CD4-positive, alpha-beta T cell (primary cell): ENCODE data around the gene PGM5. TPM values are rescaled to one million over a fixed set of nuclear protein-coding genes. Genes with fewer than 3 reads are reported as not detected.

Experiments used
- ATAC-seq: fragments of 200-7000 bp; cut with Tn5 transposase; one replicate; pipeline ENCODE4 v1.10.0; 2022; ENCODE audit warnings: mild to moderate bottlenecking; ENCODE audit not compliant: poor library complexity
- CTCF ChIA-PET: fragments of 350-600 bp; sonication (Branson Sonifier 250); formaldehyde crosslinking; loops from one replicate; lab custom pipeline; 2021; ENCODE audit warnings: antibody characterized with exemption, inconsistent platforms; lab: Charles Lee
- POLR2A ChIA-PET: fragments of 350-600 bp; sonication (Branson Sonifier 250); formaldehyde crosslinking; loops from one replicate; lab custom pipeline; 2021; ENCODE audit warnings: antibody characterized with exemption, inconsistent platforms; lab: Charles Lee
- DNase-seq, 14 experiments: peaks; one replicate each; pipeline ENCODE4 v3.0.0-alpha.2; 2013 to 2020; ENCODE audit warnings: mixed read lengths in 2 of 14
- H3K27ac ChIP-seq, 2 donors: one replicate each; pipeline versions ENCODE4 v1.5.1 to v1.7.0; 2013; ENCODE audit warnings: low read length in 2 of 2, low read depth in 1 of 2, mild to moderate bottlenecking in 1 of 2
- H3K27me3 ChIP-seq, 2 experiments: 1 replicate in 1 of 2; 2 replicates in 1 of 2; pipeline versions ENCODE4 v1.6.1 to v1.7.0; 2013; ENCODE audit warnings: low read length in 2 of 2, control low read depth in 1 of 2, mild to moderate bottlenecking in 1 of 2, moderate library complexity in 1 of 2; ENCODE audit not compliant: insufficient read depth in 2 of 2, control insufficient read depth in 1 of 2
- H3K36me3 ChIP-seq: one replicate; pipeline ENCODE4 v1.6.1; 2013; ENCODE audit warnings: low read length, control low read depth; ENCODE audit not compliant: insufficient read depth
- H3K4me1 ChIP-seq: one replicate; pipeline ENCODE4 v1.6.1; 2013; ENCODE audit warnings: low read length, control low read depth; ENCODE audit not compliant: insufficient read depth
- H3K4me3 ChIP-seq: one replicate; pipeline ENCODE4 v1.5.1; 2013; ENCODE audit warnings: mild to moderate bottlenecking, low read length, moderate library complexity
- H3K9me3 ChIP-seq, 2 experiments: 1 replicate in 1 of 2; 2 replicates in 1 of 2; pipeline versions ENCODE4 v1.6.1 to v1.7.0; 2013; ENCODE audit warnings: low read length in 2 of 2, mild to moderate bottlenecking in 2 of 2, control low read depth in 1 of 2, moderate library complexity in 1 of 2; ENCODE audit not compliant: control insufficient read depth in 1 of 2, insufficient read depth in 1 of 2
- H3K27ac Mint-ChIP-seq: one replicate; pipeline ENCODE4 v1.8.0; 2020; ENCODE audit warnings: mixed read lengths
- H3K27me3 Mint-ChIP-seq: one replicate; pipeline ENCODE4 v1.8.0; 2021; ENCODE audit warnings: mixed read lengths
- H3K36me3 Mint-ChIP-seq: one replicate; pipeline ENCODE4 v1.8.0; 2021; ENCODE audit warnings: low read depth, mixed read lengths
- H3K4me1 Mint-ChIP-seq: one replicate; pipeline ENCODE4 v1.8.0; 2021; ENCODE audit warnings: low read depth, mixed read lengths
- H3K4me3 Mint-ChIP-seq: one replicate; pipeline ENCODE4 v1.8.0; 2020; ENCODE audit warnings: mild to moderate bottlenecking, mixed read lengths
- H3K9me3 Mint-ChIP-seq: one replicate; pipeline ENCODE4 v1.8.0; 2020; ENCODE audit warnings: mixed read lengths
- CTCF ChIP-seq: fragments of 200-600 bp; IDR thresholded peaks from one replicate; pipeline ENCODE4 v1.8.0; 2022; ENCODE audit warnings: antibody characterized with exemption, mild to moderate bottlenecking
- intact Hi-C, 2 experiments: fragments of 100-400 bp; cut with DNase I in 1 of 2; cut with micrococcal nuclease in 1 of 2; formaldehyde crosslinking; loops; one replicate each; pipeline versions ENCODE4 v1.15.1 to v1.9.0; 2023 to 2025; cut with DNase I, micrococcal nuclease
- total RNA-seq, 174 experiments: library from RNA in 2 of 174; stranded (reverse) in 2 of 174; gene quantifications; one replicate each; pipeline ENCODE4 v1.2.3 and lab custom pipeline; 2021 to 2026

PGM5 gene
- total RNA-seq, 2 experiments from 2014 or later: not detected

- Histone ChIP-seq H3K4me1 (no peaks in the 10 kb centered on the region), H3K9me3 (peaks cover 0 to under 1% of the 10 kb centered on the region in 2 experiments), H3K4me3 (no peak overlapping the region), H3K27me3 (no peaks in the 10 kb centered on the region), H3K36me3 (no peaks in the 10 kb centered on the region), H3K27ac (no peak overlapping the region)
- no peak overlapping the region for H3K27ac Mint-ChIP-seq
- no peak for ATAC-seq
- peaks cover 3% of the 10 kb centered on the region for H3K9me3 Mint-ChIP-seq
- intact Hi-C loops: no loop called here
- POLR2A ChIA-PET: no interaction called here
- CTCF ChIA-PET: no interaction called here
- no peaks in the 10 kb centered on the region for H3K4me1 Mint-ChIP-seq
- no peaks in the 10 kb centered on the region for H3K36me3 Mint-ChIP-seq
- TF ChIP-seq CTCF: no peak
- DNase-seq: no peak
- peaks cover 23% of the 10 kb centered on the region for H3K27me3 Mint-ChIP-seq
- H3K4me3 Mint-ChIP-seq: no peak overlapping the region
These were observed 166.5 kb downstream of the PGM5 start for GRCh38 chr9:68522954-68523353.

GRCh38 chr9:68523367-68523936 lies 167.0 kb downstream of the PGM5 start:
- Histone ChIP-seq H3K36me3 (no peaks in the 10 kb centered on the region), H3K4me1 (no peaks in the 10 kb centered on the region), H3K27me3 (no peaks in the 10 kb centered on the region), H3K9me3 (no peaks in the 10 kb centered on the region), H3K4me3 (no peak overlapping the region), H3K27ac (no peak overlapping the region)
- ChIA-PET POLR2A (no interaction called here), CTCF (no interaction called here)
- intact Hi-C loops: no loop called here
- Mint-ChIP-seq H3K36me3 (no peaks in the 10 kb centered on the region), H3K27ac (no peak overlapping the region), H3K4me1 (no peaks in the 10 kb centered on the region), H3K4me3 (no peak overlapping the region), H3K27me3 (peaks cover 18% of the 10 kb centered on the region), H3K9me3 (no peaks in the 10 kb centered on the region)
- no peak for TF ChIP-seq CTCF
- no peak for ATAC-seq
- DNase-seq: no peak

GRCh38 chr9:68530618-68531017 lies 174.2 kb downstream of the PGM5 start:
- POLR2A ChIA-PET: no interaction called here
- intact Hi-C loops: no loop called here
- no peaks in the 10 kb centered on the region for H3K9me3 ChIP-seq
- no peak overlapping the region for H3K4me3 ChIP-seq
- TF ChIP-seq CTCF: no peak
- no peak overlapping the region for H3K27ac Mint-ChIP-seq
- no peaks in the 10 kb centered on the region for H3K36me3 Mint-ChIP-seq
- DNase-seq (no peak), ATAC-seq (no peak)
- CTCF ChIA-PET: no interaction called here
- no peak overlapping the region for H3K4me3 Mint-ChIP-seq
- H3K27me3 Mint-ChIP-seq: peaks cover 4% of the 10 kb centered on the region
- H3K27ac ChIP-seq: no peak overlapping the region
- no peaks in the 10 kb centered on the region for H3K36me3 ChIP-seq
- no peaks in the 10 kb centered on the region for H3K27me3 ChIP-seq
- H3K4me1 ChIP-seq: no peaks in the 10 kb centered on the region
- no peaks in the 10 kb centered on the region for H3K9me3 Mint-ChIP-seq
- no peaks in the 10 kb centered on the region for H3K4me1 Mint-ChIP-seq
